Endothelial cell of umbilical vein (primary cell): ENCODE results near the gene TBCD. TPM values are rescaled to one million over a fixed set of nuclear protein-coding genes. Genes with fewer than 3 reads are reported as not detected.

Experiments
- BruUV-seq: library from RNA; stranded (reverse); fragments of 400-500 nt; replicated peaks from 2 replicates; lab custom pipeline; 2021; lab: Mats Ljungman, UMichigan
- CTCF ChIA-PET: fragments of 300-600, 350-600 bp; sonication (Branson Sonifier 250); formaldehyde crosslinking; loops from one replicate; lab custom pipeline; 2021; ENCODE audit warnings: antibody characterized with exemption, inconsistent platforms; lab: Charles Lee
- POLR2A ChIA-PET: fragments of 300-600, 350-600 bp; sonication (Branson Sonifier 250); formaldehyde crosslinking; loops from one replicate; lab custom pipeline; 2021; ENCODE audit warnings: antibody characterized with exemption, inconsistent platforms; lab: Charles Lee
- DNase-seq: peaks from one replicate; pipeline ENCODE4 v3.0.0-alpha.2; 2011; ENCODE audit warnings: low read depth, low spot score
- FAIRE-seq: peaks from 2 replicates; lab custom pipeline; 2011; peaks lifted over from hg19 to GRCh38; lab: Jason Lieb, UNC
- H2AFZ ChIP-seq: 2 replicates; pipeline ENCODE4 v1.6.0; 2012; ENCODE audit warnings: low read depth, low read length, control low read depth, inconsistent platforms
- H3K27ac ChIP-seq: 2 replicates; pipeline ENCODE4 v1.5.1; 2011; ENCODE audit warnings: low read depth, mild to moderate bottlenecking, control low read depth, low read length, moderate library complexity; ENCODE audit not compliant: insufficient read depth
- H3K27me3 ChIP-seq, 2 experiments: 2 replicates each; pipeline versions ENCODE4 v1.6.0 to v1.6.1; 2011; ENCODE audit warnings: low read length in 2 of 2, mixed read lengths in 1 of 2; ENCODE audit not compliant: control insufficient read depth in 2 of 2, insufficient read depth in 2 of 2
- H3K36me3 ChIP-seq, 2 experiments: 2 replicates in 1 of 2; 3 replicates in 1 of 2; pipeline ENCODE4 v1.5.1; 2011; ENCODE audit warnings: low read length in 2 of 2, mild to moderate bottlenecking in 1 of 2, moderate library complexity in 1 of 2; ENCODE audit not compliant: control insufficient read depth in 2 of 2, insufficient read depth in 2 of 2; ENCODE audit errors: extremely low read depth in 1 of 2
- H3K4me1 ChIP-seq: 3 replicates; pipeline ENCODE4 v1.5.1; 2011; ENCODE audit warnings: mild to moderate bottlenecking, low read length; ENCODE audit not compliant: control insufficient read depth, insufficient read depth; ENCODE audit errors: extremely low read depth
- H3K4me2 ChIP-seq: 2 replicates; pipeline ENCODE4 v1.6.1; 2011; ENCODE audit warnings: low read length, control low read depth, mixed read lengths; ENCODE audit not compliant: insufficient read depth
- H3K4me3 ChIP-seq, 3 experiments: fragments of 200-600 bp in 1 of 3; sonication (generic), shearing (Covaris generic) in 1 of 3; replicated peaks in 1 of 3; 2 replicates each; pipeline ENCODE4 v1.5.1; 2011 to 2016; ENCODE audit warnings: control low read depth in 3 of 3, low read length in 3 of 3, mild to moderate bottlenecking in 2 of 3, inconsistent platforms in 1 of 3, low read depth in 1 of 3, moderate library complexity in 1 of 3; ENCODE audit not compliant: insufficient read depth in 1 of 3
- H3K79me2 ChIP-seq: 2 replicates; pipeline ENCODE4 v1.6.0; 2012; ENCODE audit warnings: low read length, inconsistent platforms; ENCODE audit not compliant: control insufficient read depth, insufficient read depth
- H3K9ac ChIP-seq: replicated peaks from 2 replicates; pipeline ENCODE3; 2011; ENCODE audit warnings: low read length, control low read depth; ENCODE audit not compliant: insufficient read depth; ENCODE audit errors: extremely low read depth
- H3K9me1 ChIP-seq: replicated peaks from 3 replicates; pipeline ENCODE4 v1.6.0; 2011; ENCODE audit warnings: mild to moderate bottlenecking, low read length; ENCODE audit not compliant: control insufficient read depth, insufficient read depth; ENCODE audit errors: extremely low read depth
- H3K9me3 ChIP-seq: replicated peaks from 2 replicates; pipeline ENCODE4 v1.5.1; 2012; ENCODE audit warnings: low read length, inconsistent platforms; ENCODE audit not compliant: control insufficient read depth, insufficient read depth
- H4K20me1 ChIP-seq: replicated peaks from 2 replicates; pipeline ENCODE3; 2011; ENCODE audit warnings: mild to moderate bottlenecking, low read length; ENCODE audit not compliant: control insufficient read depth, insufficient read depth; ENCODE audit errors: extremely low read depth
- CTCF ChIP-seq, 2 donors: IDR thresholded peaks; 1 replicate in 1 of 2; 2 replicates in 1 of 2; pipeline ENCODE4 v1.5.1; 2011; ENCODE audit warnings: low read length in 2 of 2, mild to moderate bottlenecking in 2 of 2, moderate library complexity in 2 of 2, control low read depth in 1 of 2, inconsistent platforms in 1 of 2, low read depth in 1 of 2; ENCODE audit not compliant: insufficient read depth in 1 of 2; ENCODE audit errors: extremely low read depth in 1 of 2
- EZH2 ChIP-seq: IDR thresholded peaks from 2 replicates; pipeline ENCODE4 v1.6.1; 2012; ENCODE audit warnings: borderline replicate concordance, low read depth, mild to moderate bottlenecking, moderate library complexity, low read length, inconsistent platforms; ENCODE audit not compliant: severe bottlenecking
- FOS ChIP-seq: IDR thresholded peaks from 2 replicates; pipeline ENCODE4 v1.6.1; 2011; ENCODE audit warnings: mild to moderate bottlenecking, low read length, moderate library complexity, borderline replicate concordance; ENCODE audit not compliant: insufficient read depth
- GATA2 ChIP-seq: IDR thresholded peaks from 2 replicates; pipeline ENCODE4 v1.7.0; 2011; ENCODE audit warnings: low read depth, mild to moderate bottlenecking, moderate library complexity, mixed read lengths, low read length; ENCODE audit not compliant: insufficient read length, insufficient read depth
- JUN ChIP-seq: IDR thresholded peaks from 2 replicates; pipeline ENCODE4 v1.6.1; 2011; ENCODE audit warnings: borderline replicate concordance, low read depth; ENCODE audit not compliant: insufficient read length, insufficient read depth
- MAX ChIP-seq: IDR thresholded peaks from 2 replicates; pipeline ENCODE4 v1.6.1; 2011; ENCODE audit not compliant: insufficient read depth, insufficient read length
- MYC ChIP-seq: IDR thresholded peaks from one replicate; pipeline ENCODE4 v1.6.1; 2011; ENCODE audit warnings: mild to moderate bottlenecking, low read depth, low read length
- POLR2A ChIP-seq: IDR thresholded peaks from 2 replicates; pipeline ENCODE4 v1.6.1; 2012; ENCODE audit warnings: low read depth, mild to moderate bottlenecking, control low read depth, low read length
- POLR2AphosphoS5 ChIP-seq: IDR thresholded peaks from 2 replicates; pipeline ENCODE4 v1.6.1; 2012; ENCODE audit warnings: low read depth, mild to moderate bottlenecking, control low read depth, low read length, moderate library complexity; ENCODE audit not compliant: insufficient read depth
- dilution Hi-C: fragments of 300-500 bp; cut with MboI; formaldehyde crosslinking; loops from one replicate; pipeline ENCODE4 v1.15.0; 2019; ENCODE audit warnings: low sequenced_read_pairs; ENCODE audit not compliant: extremely low pct_ligation_motif_present
- intact Hi-C: fragments of 100-400 bp; cut with micrococcal nuclease; formaldehyde crosslinking; loops from one replicate; pipeline ENCODE4 v1.10.0; 2022
- polyA plus RNA-seq, 4 experiments: library from polyadenylated mRNA; depleted of rRNA in 3 of 4; stranded (reverse) in 3 of 4; unstranded in 1 of 4; fragments of >200 nt; gene quantifications; 2 replicates each; pipeline versions ENCODE4 v1.2.1 to v1.2.3, GENCODE V29; 2011 to 2012; ENCODE audit warnings: missing spikeins in 1 of 4
- total RNA-seq: library from RNA; stranded (reverse); gene quantifications from 2 replicates; pipeline ENCODE4 v1.2.3, GENCODE V29; 2021

The TBCD gene
- total and polyA plus RNA-seq, 2 donors (not counting 3 experiments of a cell fraction or from before 2014, with no cell fraction given), result 121 to 145 TPM

GRCh38 chr17:82729479-82730260 is 22.2 kb upstream of the TBCD start:
- no TSS peak for BruUV-seq
- Histone ChIP-seq H2AFZ (no peak overlapping the region), H3K4me1 (no peaks in the 10 kb centered on the region), H3K36me3 (peaks cover 2 to 6% of the 10 kb centered on the region in 2 experiments), H3K27me3 (no peaks in the 10 kb centered on the region), H3K4me2 (no peak overlapping the region), H3K9me1 (no peaks in the 10 kb centered on the region), H3K4me3 (no peak overlapping the region), H3K79me2 (no peaks in the 10 kb centered on the region), H3K9me3 (peaks cover 2% of the 10 kb centered on the region), H3K9ac (no peak overlapping the region), H4K20me1 (no peaks in the 10 kb centered on the region), H3K27ac (no peak overlapping the region)
- POLR2A ChIA-PET, result no interaction called here
- DNase-seq (no peak), FAIRE-seq (no peak)
- intact Hi-C loops, result no loop called here
- TF ChIP-seq JUN, result no peak
- TF ChIP-seq GATA2, result no peak
- no peak for TF ChIP-seq POLR2A
- TF ChIP-seq MAX, result no peak
- no peak for TF ChIP-seq MYC
- TF ChIP-seq CTCF (IDR thresholded peaks at IDR 0.05; ENCODE audit: extremely low read depth in 1 of 2, insufficient read depth in 1 of 2, low read depth in 1 of 2, low read length in 2 of 2), result no peak
- no peak for TF ChIP-seq EZH2
- no peak for TF ChIP-seq POLR2AphosphoS5
- TF ChIP-seq FOS, result no peak
- dilution Hi-C loops, result no loop called here
- CTCF ChIA-PET, result no interaction called here
